H1 (cell line): ENCODE results near the gene ASB1. TPM values are rescaled to one million over a fixed set of nuclear protein-coding genes. Genes with fewer than 3 reads are reported as not detected.

Experiments
- CBX8 ChIP-seq: fragments of 300-800, 300-1000 bp; sonication (generic); IDR thresholded peaks from 2 replicates; pipeline ENCODE4 v1.7.1; 2016; ENCODE audit warnings: low read depth, low read length, borderline replicate concordance
- CHD7 ChIP-seq: fragments of 300-600 bp; sonication (generic); IDR thresholded peaks from 2 replicates; pipeline ENCODE4 v1.7.1; 2012; ENCODE audit warnings: low read length, moderate library complexity, mild to moderate bottlenecking, inconsistent platforms; ENCODE audit not compliant: insufficient replicate concordance
- EP300 ChIP-seq, 2 experiments: IDR thresholded peaks; 1 replicate in 1 of 2; 2 replicates in 1 of 2; pipeline ENCODE4 v1.6.1; 2011 to 2012; ENCODE audit warnings: low read depth in 2 of 2, low read length in 2 of 2, mild to moderate bottlenecking in 2 of 2, borderline replicate concordance in 1 of 2, inconsistent platforms in 1 of 2, moderate library complexity in 1 of 2
- JUND ChIP-seq: IDR thresholded peaks from 2 replicates; pipeline ENCODE4 v1.6.1; 2011; ENCODE audit warnings: mild to moderate bottlenecking, improper control_type of control experiment, low read length
- POLR2A ChIP-seq, 2 experiments: IDR thresholded peaks; 1 replicate in 1 of 2; 2 replicates in 1 of 2; pipeline ENCODE4 v1.6.1; 2011; ENCODE audit warnings: low read depth in 2 of 2, low read length in 2 of 2, mild to moderate bottlenecking in 2 of 2; ENCODE audit errors: control extremely low read depth in 1 of 2
- polyA plus RNA-seq, 7 experiments: library from polyadenylated mRNA; depleted of rRNA in 3 of 7; stranded (reverse) in 5 of 7; unstranded in 2 of 7; fragments of >200 nt in 5 of 7; fragments of 200-250 nt in 2 of 7; gene quantifications; 1 replicate in 5 of 7; 2 replicates in 1 of 7; 4 replicates in 1 of 7; pipeline versions ENCODE4 v1.2.1 to v1.2.3, GENCODE V29; 2011 to 2013; ENCODE audit warnings: missing spikeins in 2 of 7, mixed read lengths in 2 of 7
- total RNA-seq: library from RNA; stranded (reverse); fragmentation: NEBNext Ultra II Directional; extraction: Animal tissue kit (Norgen Biotek cat#: 25700); gene quantifications from 2 replicates; pipeline ENCODE4 v1.2.1, GENCODE V29; 2021

ASB1 gene
- total and polyA plus RNA-seq, 2 of the 8 experiments (the other 6 are each of a cell fraction or from before 2014, with no cell fraction given) = 24.1 to 36.0 TPM

- no peak for TF ChIP-seq CHD7
- no peak for TF ChIP-seq JUND
- no peak for TF ChIP-seq CBX8
- TF ChIP-seq POLR2A (IDR thresholded peaks at IDR 0.05; ENCODE audit: control extremely low read depth in 1 of 2, low read depth in 2 of 2, low read length in 2 of 2) = no peak
- TF ChIP-seq EP300 (IDR thresholded peaks at IDR 0.05; ENCODE audit: borderline replicate concordance in 1 of 2, low read depth in 2 of 2, low read length in 2 of 2) = no peak
These were observed 46.8 kb downstream of the ASB1 start (continued) for GRCh38 chr2:238473523-238473922.
